Hematopoietic multipotent progenitor cell (in vitro differentiated cells): ENCODE results near the gene C9orf152. TPM values are rescaled to one million over a fixed set of nuclear protein-coding genes. Genes with fewer than 3 reads are reported as not detected.

ENCODE experiments used
- total RNA-seq: library from RNA; depleted of rRNA; stranded (reverse); fragments of >200 nt; gene quantifications from one replicate; pipeline ENCODE4 v1.2.3, GENCODE V29; 2012

The C9orf152 gene
- total RNA-seq, 1 donor = 0.27 TPM

Other genes with a start within 250 kb of the C9orf152 start
- 118 TPM for gene TXN, start 48.3 kb upstream of the C9orf152 start, total RNA-seq
- gene TXNDC8, start 129.7 kb upstream of the C9orf152 start, total RNA-seq = not detected